HepG2 (cell line): ENCODE data around the gene SLC6A5. TPM values are rescaled to one million over a fixed set of nuclear protein-coding genes. Genes with fewer than 3 reads are reported as not detected.

Experiments
- ATAC-seq: fragments of 200-7000 bp; cut with Tn5 transposase; 3 replicates; pipeline ENCODE4 v1.9.1; 2020; ENCODE audit warnings: mild to moderate bottlenecking, moderate library complexity
- BruUV-seq: library from RNA; stranded (reverse); fragments of 400-500 nt; replicated peaks from 2 replicates; lab custom pipeline; 2021; lab: Mats Ljungman, UMichigan
- CTCF ChIA-PET: fragments of 300-600 bp; formaldehyde crosslinking; extraction: SDS; loops from one replicate; lab custom pipeline; 2021; ENCODE audit warnings: low total read pairs, inconsistent platforms, low intra/inter-chr PET ratio; lab: Yijun Ruan, JAX
- POLR2A ChIA-PET: fragments of 350-600 bp; sonication (Branson Sonifier 250); formaldehyde crosslinking; loops from one replicate; lab custom pipeline; 2020; ENCODE audit warnings: antibody characterized with exemption, inconsistent platforms; lab: Yijun Ruan, JAX
- DNase-seq: peaks from one replicate; pipeline ENCODE4 v3.0.0-alpha.2; 2015; ENCODE audit warnings: low spot score
- FAIRE-seq: peaks from 3 replicates; lab custom pipeline; 2011; peaks lifted over from hg19 to GRCh38; lab: Jason Lieb, UNC
- H2AFZ ChIP-seq: one replicate; pipeline ENCODE4 v1.6.1; 2011; ENCODE audit warnings: low read length, inconsistent platforms
- H3K27ac ChIP-seq: fragments of 300-600 bp; 3 replicates; pipeline ENCODE4 v1.8.0; 2011; ENCODE audit warnings: mixed run types, mild to moderate bottlenecking, mixed read lengths, low read length, inconsistent platforms; ENCODE audit not compliant: insufficient read depth; ENCODE audit errors: extremely low read length
- H3K27me3 ChIP-seq, 2 experiments: fragments of 200-600 bp in 1 of 2; 2 replicates in 1 of 2; 3 replicates in 1 of 2; pipeline versions ENCODE4 v1.6.0 to v1.8.0; 2011; ENCODE audit warnings: low read length in 2 of 2, mild to moderate bottlenecking in 2 of 2, moderate library complexity in 2 of 2, inconsistent platforms in 1 of 2; ENCODE audit not compliant: insufficient read depth in 2 of 2, control insufficient read depth in 1 of 2
- H3K36me3 ChIP-seq, 2 experiments: fragments of 200-600 bp in 1 of 2; replicated peaks in 1 of 2; 2 replicates in 1 of 2; 3 replicates in 1 of 2; pipeline versions ENCODE4 v1.5.1 to v1.8.0; 2011; ENCODE audit warnings: low read length in 2 of 2, inconsistent platforms in 1 of 2; ENCODE audit not compliant: insufficient read depth in 2 of 2, control insufficient read depth in 1 of 2
- H3K4me1 ChIP-seq: 2 replicates; pipeline ENCODE4 v1.5.1; 2012; ENCODE audit warnings: low read length, inconsistent platforms; ENCODE audit not compliant: insufficient read depth
- H3K4me2 ChIP-seq: 2 replicates; pipeline ENCODE4 v1.6.0; 2011; ENCODE audit warnings: low read depth, low read length, inconsistent platforms
- H3K4me3 ChIP-seq, 3 experiments: fragments of 200-600 bp in 1 of 3; sonication (generic), shearing (Covaris generic) in 1 of 3; replicated peaks in 1 of 3; 2 replicates each; pipeline ENCODE4 v1.5.1; 2011 to 2016; ENCODE audit warnings: low read length in 3 of 3, inconsistent platforms in 2 of 3, low read depth in 2 of 3, mild to moderate bottlenecking in 2 of 3, control low read depth in 1 of 3, mixed read lengths in 1 of 3; ENCODE audit not compliant: insufficient read depth in 1 of 3
- H3K79me2 ChIP-seq: one replicate; pipeline ENCODE4 v1.6.1; 2011; ENCODE audit warnings: low read length, inconsistent platforms; ENCODE audit not compliant: insufficient read depth
- H3K9ac ChIP-seq: 2 replicates; pipeline ENCODE4 v1.6.0; 2011; ENCODE audit warnings: mild to moderate bottlenecking, low read depth, low read length, inconsistent platforms; ENCODE audit not compliant: insufficient read depth
- H3K9me3 ChIP-seq: 2 replicates; pipeline ENCODE4 v1.5.1; 2012; ENCODE audit warnings: mild to moderate bottlenecking, low read length
- H4K20me1 ChIP-seq: 2 replicates; pipeline ENCODE4 v1.6.0; 2011; ENCODE audit warnings: inconsistent platforms, mild to moderate bottlenecking, low read length, moderate library complexity; ENCODE audit not compliant: insufficient read depth
- ARID4A ChIP-seq: sonication (generic); formaldehyde crosslinking; IDR thresholded peaks from 2 replicates; pipeline ENCODE4 v1.5.0; 2020; ENCODE audit warnings: mild to moderate bottlenecking, missing genetic modification reagents, borderline replicate concordance
- CBX5 ChIP-seq: sonication (generic); formaldehyde crosslinking; IDR thresholded peaks from 2 replicates; pipeline ENCODE4 v1.4.0; 2020; ENCODE audit warnings: missing genetic modification reagents, borderline replicate concordance
- MIER2 ChIP-seq: IDR thresholded peaks from 2 replicates; pipeline ENCODE4 v1.6.1; 2016; ENCODE audit warnings: missing biosample characterization, missing genetic modification reagents
- SALL2 ChIP-seq: sonication (generic); formaldehyde crosslinking; IDR thresholded peaks from 2 replicates; pipeline ENCODE4 v1.8.1; 2023; ENCODE audit warnings: mild to moderate bottlenecking, missing genetic modification reagents, inconsistent platforms
- THYN1 ChIP-seq: sonication (generic); formaldehyde crosslinking; IDR thresholded peaks from 2 replicates; pipeline ENCODE4 v1.8.1; 2023; ENCODE audit warnings: low read depth, mild to moderate bottlenecking, moderate library complexity, missing genetic modification reagents, borderline replicate concordance
- ZNF383 ChIP-seq: sonication (generic); formaldehyde crosslinking; IDR thresholded peaks from 2 replicates; pipeline ENCODE4 v1.4.0; 2020; ENCODE audit warnings: missing genetic modification reagents, mild to moderate bottlenecking, borderline replicate concordance
- ZNF615 ChIP-seq: sonication (generic); formaldehyde crosslinking; IDR thresholded peaks from 2 replicates; pipeline ENCODE4 v1.5.0; 2020; ENCODE audit warnings: mild to moderate bottlenecking, missing genetic modification reagents, borderline replicate concordance
- ZNF678 ChIP-seq: sonication (generic); formaldehyde crosslinking; IDR thresholded peaks from 2 replicates; pipeline ENCODE4 v1.4.0; 2020; ENCODE audit warnings: mild to moderate bottlenecking, missing genetic modification reagents
- ZNF781 ChIP-seq: sonication (generic); formaldehyde crosslinking; IDR thresholded peaks from 2 replicates; pipeline ENCODE4 v1.5.1; 2020; ENCODE audit warnings: borderline replicate concordance, mild to moderate bottlenecking, missing genetic modification reagents; ENCODE audit errors: not compliant biosample characterization
- WGBS: methylation state at CpG from one replicate; pipeline ENCODE4 v1.1.6; 2017; ENCODE audit warnings: low lambda C conversion rate; 5-methylcytosine and 5-hydroxymethylcytosine counted together
- in situ Hi-C: cut with HindIII; loops from 2 replicates; pipeline ENCODE4 v1.10.0; 2017; ENCODE audit warnings: low pct_unique_long_range_greater_than_20kb; ENCODE audit not compliant: extremely low pct_ligation_motif_present
- intact Hi-C: fragments of 100-400 bp; cut with micrococcal nuclease; formaldehyde crosslinking; loops from one replicate; pipeline ENCODE4 v1.10.0; 2022; ENCODE audit not compliant: unreplicated experiment
- polyA plus RNA-seq, 8 experiments: library from polyadenylated mRNA; depleted of rRNA in 3 of 8; stranded (reverse) in 7 of 8; unstranded in 1 of 8; fragments of >200 nt; fragmentation: Illumina TruSeq in 4 of 8; extraction: Trizol in 4 of 8; gene quantifications; 2 replicates each; pipeline versions ENCODE4 v1.2.1 to v1.2.3, GENCODE V29; 2011 to 2016; ENCODE audit warnings: low read depth in 4 of 8, missing spikeins in 1 of 8, mixed read lengths in 1 of 8; ENCODE audit not compliant: insufficient read depth in 1 of 8
- total RNA-seq, 5 experiments: library from RNA; depleted of rRNA; stranded (reverse); fragments of >200 nt; fragmentation: Illumina TruSeq; extraction: Trizol; gene quantifications; 2 replicates each; pipeline ENCODE4 v1.2.3, GENCODE V29; 2016; ENCODE audit warnings: low read depth in 1 of 5

SLC6A5 gene
- total and polyA plus RNA-seq, 2 of the 13 experiments (the other 11 are each of a cell fraction or from before 2014, with no cell fraction given): not detected

- Histone ChIP-seq H3K79me2 (no peaks in the 10 kb centered on the region), H2AFZ (no peak overlapping the region), H3K9ac (no peak overlapping the region), H3K4me3 (no peak overlapping the region), H3K4me2 (no peak overlapping the region), H3K9me3 (no peaks in the 10 kb centered on the region), H3K27ac (no peak overlapping the region), H3K27me3 (peaks cover 0 to 61% of the 10 kb centered on the region in 2 experiments), H4K20me1 (no peaks in the 10 kb centered on the region), H3K36me3 (no peaks in the 10 kb centered on the region), H3K4me1 (no peaks in the 10 kb centered on the region)
- no TSS peak for BruUV-seq
- ATAC-seq: no peak
- FAIRE-seq: no peak
- TF ChIP-seq ZNF781 (no peak), ARID4A (CRISPR knock-in tag) (no peak), ZNF615 (no peak), ZNF383 (no peak), SALL2 (no peak), MIER2 (CRISPR knock-in tag) (no peak), THYN1 (CRISPR knock-in tag) (no peak), ZNF678 (no peak), CBX5 (CRISPR knock-in tag) (no peak)
- no peak for DNase-seq
- intact Hi-C loops (no loop called here), in situ Hi-C loops (loop anchor here (25.0 kb wide), 1 partner anchor 467 kb away; no protein-coding TSS in a partner anchor)
- whole genome bisulfite sequencing: 0% methylated on average over 4 of the region's 25 CpGs
- CTCF ChIA-PET: no interaction called here
- POLR2A ChIA-PET: no interaction called here
These were observed 4.9 kb downstream of the SLC6A5 start for GRCh38 chr11:20604295-20604803.
